ENCODE measurements around the gene STOML3. TPM values are rescaled to one million over a fixed set of nuclear protein-coding genes. Genes with fewer than 3 reads are reported as not detected.

Gene STOML3
- polyA plus RNA-seq, 1 of the 3 experiments (the other 2 are of a cell fraction): not detected

DNA sequence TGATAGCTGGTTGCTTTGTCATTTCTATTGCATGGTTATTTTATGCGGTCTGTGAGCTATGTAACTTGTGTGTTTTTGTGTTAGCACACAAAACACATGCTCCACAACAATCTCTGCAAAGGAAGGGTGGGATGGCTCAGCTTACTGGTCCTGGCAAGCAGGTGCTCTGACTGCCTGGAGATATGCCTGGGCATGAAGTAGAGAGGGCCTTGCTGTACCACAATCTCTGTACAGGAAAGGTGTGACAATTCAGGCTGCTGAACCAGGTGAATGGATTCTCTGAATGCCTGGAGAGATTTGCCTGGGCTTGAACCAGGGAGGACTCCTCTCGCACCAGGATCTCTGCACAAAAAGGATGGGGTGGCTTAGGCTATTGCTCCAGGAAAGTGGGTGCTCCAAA is 69.5 kb downstream of the STOML3 start:
- POLR2A ChIA-PET: no interaction called here
- H3F3A ChIP-seq (replicated peaks; ENCODE audit: insufficient read depth): no peaks in the 10 kb centered on the region
- H3K27ac ChIP-seq (ENCODE audit: low read depth in 2 of 2, low read length in 1 of 2): no peak overlapping the region
- no peak overlapping the region for H3K4me3 ChIP-seq (ENCODE audit: low read depth in 2 of 2, low read length in 1 of 2)
- no peaks in the 10 kb centered on the region for H3K27me3 ChIP-seq (ENCODE audit: insufficient read depth)
- H3K36me3 ChIP-seq (replicated peaks in 1 of 2; ENCODE audit: control insufficient read depth in 1 of 2, insufficient read depth in 2 of 2, low read length in 1 of 2): no peaks in the 10 kb centered on the region
- no peaks in the 10 kb centered on the region for H3K79me2 ChIP-seq (ENCODE audit: insufficient read depth)
- WGBS (ENCODE audit: low lambda C conversion rate): 10% methylated on average over 2 of the region's 2 CpGs
- no peaks in the 10 kb centered on the region for H3K9me3 ChIP-seq
- H2AFZ ChIP-seq (ENCODE audit: low read depth): no peak overlapping the region
- TF ChIP-seq GABPA (IDR thresholded peaks at IDR 0.05; ENCODE audit: low read depth) (no peak), EP300 (IDR thresholded peaks at IDR 0.05; ENCODE audit: borderline replicate concordance in 1 of 2, low read depth in 1 of 2, low read length in 1 of 2) (no peak), FOXJ3 (CRISPR knock-in tag; IDR thresholded peaks at IDR 0.05) (no peak), YY1 (IDR thresholded peaks at IDR 0.05; ENCODE audit: low read depth) (no peak), MEF2A (IDR thresholded peaks at IDR 0.05; ENCODE audit: borderline replicate concordance, low read depth) (no peak), NRF1 (IDR thresholded peaks at IDR 0.05; ENCODE audit: low read depth, low read length) (no peak), TEAD4 (IDR thresholded peaks at IDR 0.05; ENCODE audit: borderline replicate concordance, insufficient read depth) (no peak), TCF12 (IDR thresholded peaks at IDR 0.05) (no peak)
- TF ChIP-seq, protein P1, sequence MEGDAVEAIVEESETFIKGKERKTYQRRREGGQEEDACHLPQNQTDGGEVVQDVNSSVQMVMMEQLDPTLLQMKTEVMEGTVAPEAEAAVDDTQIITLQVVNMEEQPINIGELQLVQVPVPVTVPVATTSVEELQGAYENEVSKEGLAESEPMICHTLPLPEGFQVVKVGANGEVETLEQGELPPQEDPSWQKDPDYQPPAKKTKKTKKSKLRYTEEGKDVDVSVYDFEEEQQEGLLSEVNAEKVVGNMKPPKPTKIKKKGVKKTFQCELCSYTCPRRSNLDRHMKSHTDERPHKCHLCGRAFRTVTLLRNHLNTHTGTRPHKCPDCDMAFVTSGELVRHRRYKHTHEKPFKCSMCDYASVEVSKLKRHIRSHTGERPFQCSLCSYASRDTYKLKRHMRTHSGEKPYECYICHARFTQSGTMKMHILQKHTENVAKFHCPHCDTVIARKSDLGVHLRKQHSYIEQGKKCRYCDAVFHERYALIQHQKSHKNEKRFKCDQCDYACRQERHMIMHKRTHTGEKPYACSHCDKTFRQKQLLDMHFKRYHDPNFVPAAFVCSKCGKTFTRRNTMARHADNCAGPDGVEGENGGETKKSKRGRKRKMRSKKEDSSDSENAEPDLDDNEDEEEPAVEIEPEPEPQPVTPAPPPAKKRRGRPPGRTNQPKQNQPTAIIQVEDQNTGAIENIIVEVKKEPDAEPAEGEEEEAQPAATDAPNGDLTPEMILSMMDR (IDR thresholded peaks at IDR 0.05): no peak
- H3K9me2 ChIP-seq: no peaks in the 10 kb centered on the region
- H4K20me1 ChIP-seq (ENCODE audit: insufficient read depth): no peaks in the 10 kb centered on the region
- no peaks in the 10 kb centered on the region for H3K4me1 ChIP-seq (ENCODE audit: control insufficient read depth in 1 of 2, insufficient read depth in 2 of 2, low read depth in 1 of 2, low read length in 1 of 2)
- H3K4me2 ChIP-seq: no peak overlapping the region
- H3K9ac ChIP-seq: no peak overlapping the region
- no peak for DNase-seq
- CTCF ChIA-PET: no interaction called here

Other genes starting within 250 kb of the STOML3 start
- 14.7 and 14.8 TPM in 2 replicates for gene PROSER1, start 47.3 kb upstream of the STOML3 start, polyA plus RNA-seq (2012; rRNA removed)
- gene NHLRC3, start 47.6 kb upstream of the STOML3 start, polyA plus RNA-seq (2012; rRNA removed): 7.1 and 11.4 TPM in 2 replicates

All from SK-N-SH (cell line).